Astrocyte (in vitro differentiated cells and primary cell): Measurements from ENCODE around the gene LRRTM4. TPM values are rescaled to one million over a fixed set of nuclear protein-coding genes. Genes with fewer than 3 reads are reported as not detected.

ENCODE experiments used
- DNase-seq: peaks from one replicate; pipeline ENCODE4 v3.0.0-alpha.2; 2010; ENCODE audit warnings: low read depth
- FAIRE-seq: peaks from 2 replicates; lab custom pipeline; 2011; peaks lifted over from hg19 to GRCh38; lab: Jason Lieb, UNC
- H2AFZ ChIP-seq: 2 replicates; pipeline ENCODE4 v1.6.0; 2012; ENCODE audit warnings: low read depth, low read length, inconsistent platforms
- H3K27ac ChIP-seq: 2 replicates; pipeline ENCODE4 v1.5.1; 2011; ENCODE audit warnings: low read depth, low read length, inconsistent platforms
- H3K27me3 ChIP-seq: 2 replicates; pipeline ENCODE4 v1.6.0; 2011; ENCODE audit warnings: low read length, inconsistent platforms; ENCODE audit not compliant: insufficient read depth
- H3K36me3 ChIP-seq: 2 replicates; pipeline ENCODE4 v1.5.1; 2011; ENCODE audit warnings: low read length, inconsistent platforms; ENCODE audit not compliant: insufficient read depth
- H3K4me1 ChIP-seq: 2 replicates; pipeline ENCODE4 v1.5.1; 2011; ENCODE audit warnings: low read length, inconsistent platforms; ENCODE audit not compliant: insufficient read depth
- H3K4me2 ChIP-seq: 2 replicates; pipeline ENCODE4 v1.6.0; 2012; ENCODE audit warnings: low read length, inconsistent platforms
- H3K4me3 ChIP-seq: 2 replicates; pipeline ENCODE4 v1.5.1; 2011; ENCODE audit warnings: low read depth, mild to moderate bottlenecking, low read length, inconsistent platforms; ENCODE audit not compliant: insufficient read depth
- H3K79me2 ChIP-seq: 2 replicates; pipeline ENCODE4 v1.6.0; 2012; ENCODE audit warnings: mild to moderate bottlenecking, low read length, inconsistent platforms; ENCODE audit not compliant: insufficient read depth
- H3K9ac ChIP-seq: 2 replicates; pipeline ENCODE4 v1.6.0; 2012; ENCODE audit warnings: mild to moderate bottlenecking, low read length, inconsistent platforms
- H3K9me3 ChIP-seq: 2 replicates; pipeline ENCODE4 v1.5.1; 2012; ENCODE audit warnings: low read depth, mild to moderate bottlenecking, low read length, inconsistent platforms; ENCODE audit not compliant: insufficient read depth
- H4K20me1 ChIP-seq: 2 replicates; pipeline ENCODE4 v1.6.0; 2012; ENCODE audit warnings: low read length, inconsistent platforms; ENCODE audit not compliant: insufficient read depth
- H3K27ac Mint-ChIP-seq: one replicate; pipeline ENCODE4 v1.8.0; 2021; ENCODE audit warnings: mild to moderate bottlenecking, mixed read lengths; ENCODE audit not compliant: unreplicated experiment
- H3K27me3 Mint-ChIP-seq: one replicate; pipeline ENCODE4 v1.8.0; 2021; ENCODE audit warnings: low read depth, mixed read lengths; ENCODE audit not compliant: unreplicated experiment
- H3K36me3 Mint-ChIP-seq: one replicate; pipeline ENCODE4 v1.8.0; 2021; ENCODE audit warnings: low read depth, mixed read lengths; ENCODE audit not compliant: unreplicated experiment
- H3K4me1 Mint-ChIP-seq: one replicate; pipeline ENCODE4 v1.8.0; 2021; ENCODE audit warnings: low read depth, mixed read lengths; ENCODE audit not compliant: unreplicated experiment
- H3K4me3 Mint-ChIP-seq: one replicate; pipeline ENCODE4 v1.8.0; 2021; ENCODE audit warnings: mild to moderate bottlenecking, moderate library complexity, mixed read lengths; ENCODE audit not compliant: unreplicated experiment
- H3K9me3 Mint-ChIP-seq: one replicate; pipeline ENCODE4 v1.8.0; 2021; ENCODE audit warnings: mild to moderate bottlenecking, mixed read lengths; ENCODE audit not compliant: unreplicated experiment
- CTCF ChIP-seq: IDR thresholded peaks from 2 replicates; pipeline ENCODE4 v1.5.1; 2011; ENCODE audit warnings: low read depth, mild to moderate bottlenecking, inconsistent platforms, low read length, moderate library complexity; ENCODE audit not compliant: insufficient read depth
- EZH2 ChIP-seq: IDR thresholded peaks from 2 replicates; pipeline ENCODE4 v1.6.1; 2012; ENCODE audit warnings: mild to moderate bottlenecking, low read length, inconsistent platforms; ENCODE audit not compliant: insufficient read depth
- total RNA-seq: library from RNA; stranded (reverse); gene quantifications from 2 replicates; pipeline ENCODE4 v1.2.1, GENCODE V29; 2021

The LRRTM4 gene
- total RNA-seq, 1 donor from 2014 or later, result 0.59 TPM

- DNase-seq, result no peak
- Histone ChIP-seq H4K20me1 (no peaks in the 10 kb centered on the region), H3K36me3 (no peaks in the 10 kb centered on the region), H3K27ac (peak overlapping the region; percentile 56), H3K79me2 (no peaks in the 10 kb centered on the region), H3K4me2 (peak overlapping the region; percentile 31), H3K27me3 (no peaks in the 10 kb centered on the region), H3K4me3 (no peak overlapping the region), H3K4me1 (peaks cover 3% of the 10 kb centered on the region), H2AFZ (no peak overlapping the region), H3K9ac (peak overlapping the region; percentile 0), H3K9me3 (no peaks in the 10 kb centered on the region)
- FAIRE-seq, result no peak
- Mint-ChIP-seq H3K36me3 (no peaks in the 10 kb centered on the region), H3K27me3 (no peaks in the 10 kb centered on the region), H3K27ac (peak overlapping the region; percentile 38), H3K9me3 (no peaks in the 10 kb centered on the region), H3K4me1 (peaks cover 12% of the 10 kb centered on the region), H3K4me3 (no peak overlapping the region)
- TF ChIP-seq EZH2, result no peak
- no peak for TF ChIP-seq CTCF
Measured at GRCh38 chr2:77008853-77009252, 513.3 kb downstream of the LRRTM4 start.

- FAIRE-seq (no peak), DNase-seq (peak; percentile 12)
- Mint-ChIP-seq H3K4me1 (peaks cover 12% of the 10 kb centered on the region), H3K9me3 (no peaks in the 10 kb centered on the region), H3K4me3 (no peak overlapping the region), H3K27ac (no peak overlapping the region), H3K27me3 (no peaks in the 10 kb centered on the region), H3K36me3 (no peaks in the 10 kb centered on the region)
- Histone ChIP-seq H3K36me3 (no peaks in the 10 kb centered on the region), H3K79me2 (no peaks in the 10 kb centered on the region), H3K9ac (no peak overlapping the region), H3K9me3 (no peaks in the 10 kb centered on the region), H2AFZ (no peak overlapping the region), H3K4me3 (no peak overlapping the region), H3K4me1 (peaks cover 3% of the 10 kb centered on the region), H3K27me3 (no peaks in the 10 kb centered on the region), H4K20me1 (no peaks in the 10 kb centered on the region), H3K27ac (no peak overlapping the region), H3K4me2 (no peak overlapping the region)
- TF ChIP-seq CTCF (no peak), EZH2 (no peak)
Measured at GRCh38 chr2:77007686-77008085, 514.5 kb downstream of the LRRTM4 start.

GRCh38 chr2:77005522-77005921 lies 516.7 kb downstream of the LRRTM4 start:
- H3K79me2 ChIP-seq, result no peaks in the 10 kb centered on the region
- no peak for FAIRE-seq
- no peak overlapping the region for H2AFZ ChIP-seq
- H3K4me2 ChIP-seq, result no peak overlapping the region
- no peak for DNase-seq
- no peak overlapping the region for H3K9ac ChIP-seq
- Mint-ChIP-seq H3K4me1 (peaks cover 8% of the 10 kb centered on the region), H3K9me3 (no peaks in the 10 kb centered on the region), H3K36me3 (no peaks in the 10 kb centered on the region), H3K4me3 (no peak overlapping the region), H3K27ac (no peak overlapping the region), H3K27me3 (no peaks in the 10 kb centered on the region)
- no peak overlapping the region for H3K4me3 ChIP-seq
- H3K27me3 ChIP-seq, result no peaks in the 10 kb centered on the region
- TF ChIP-seq EZH2 (no peak), CTCF (no peak)
- peaks cover 3% of the 10 kb centered on the region for H3K4me1 ChIP-seq
- H3K36me3 ChIP-seq, result no peaks in the 10 kb centered on the region
- no peaks in the 10 kb centered on the region for H4K20me1 ChIP-seq
- no peaks in the 10 kb centered on the region for H3K9me3 ChIP-seq
- H3K27ac ChIP-seq, result no peak overlapping the region
